AG04450 (cell line): ENCODE data around the gene SPAG5. TPM values are rescaled to one million over a fixed set of nuclear protein-coding genes. Genes with fewer than 3 reads are reported as not detected.

ENCODE experiments used
- CTCF ChIA-PET: fragments of 300-600, 350-600 bp; formaldehyde crosslinking; extraction: SDS; loops from one replicate; lab custom pipeline; 2022; ENCODE audit warnings: antibody characterized with exemption, inconsistent platforms; lab: Charles Lee
- POLR2A ChIA-PET: fragments of 350-600 bp; formaldehyde crosslinking; extraction: SDS; loops from one replicate; lab custom pipeline; 2021; ENCODE audit warnings: antibody characterized with exemption, inconsistent platforms; lab: Yijun Ruan, JAX
- DNase-seq: peaks from one replicate; pipeline ENCODE4 v3.0.0-alpha.2; 2011; ENCODE audit warnings: low read depth, low spot score
- H3K27ac ChIP-seq: one replicate; pipeline ENCODE4 v1.5.1; 2012; ENCODE audit warnings: low read depth, low read length, control low read depth
- H3K27me3 ChIP-seq: one replicate; pipeline ENCODE4 v1.6.0; 2012; ENCODE audit warnings: low read length; ENCODE audit not compliant: control insufficient read depth, insufficient read depth
- H3K4me3 ChIP-seq: 2 replicates; pipeline ENCODE4 v1.5.1; 2011; ENCODE audit warnings: mild to moderate bottlenecking, low read depth, low read length, control low read depth
- H3K9me3 ChIP-seq: 2 replicates; pipeline ENCODE4 v1.5.1; 2012; ENCODE audit warnings: low read length; ENCODE audit not compliant: control insufficient read depth, insufficient read depth
- polyA plus RNA-seq: library from polyadenylated mRNA; depleted of rRNA; stranded (reverse); fragments of >200 nt; gene quantifications from 2 replicates; pipeline ENCODE4 v1.2.3, GENCODE V29; 2011; rRNA removed
- TF ChIP-seq, protein P1 (sequence below): IDR thresholded peaks from 2 replicates; pipeline ENCODE4 v1.5.1; 2011; ENCODE audit warnings: low read depth, low read length, control low read depth, inconsistent platforms

The SPAG5 gene
- polyA plus RNA-seq, 1 experiment, result 17.4 TPM

GRCh38 chr17:28530250-28530649 lies 68.6 kb downstream of the SPAG5 start:
- ChIA-PET POLR2A (no interaction called here), CTCF (interaction anchor here (0.9 kb wide), 1 partner anchor 53 kb away, joined by 4 read pairs; no protein-coding TSS in a partner anchor)
- H3K27me3 ChIP-seq, result peaks cover 19% of the 10 kb centered on the region
- no peaks in the 10 kb centered on the region for H3K9me3 ChIP-seq
- no peak for DNase-seq
- TF ChIP-seq, protein P1, sequence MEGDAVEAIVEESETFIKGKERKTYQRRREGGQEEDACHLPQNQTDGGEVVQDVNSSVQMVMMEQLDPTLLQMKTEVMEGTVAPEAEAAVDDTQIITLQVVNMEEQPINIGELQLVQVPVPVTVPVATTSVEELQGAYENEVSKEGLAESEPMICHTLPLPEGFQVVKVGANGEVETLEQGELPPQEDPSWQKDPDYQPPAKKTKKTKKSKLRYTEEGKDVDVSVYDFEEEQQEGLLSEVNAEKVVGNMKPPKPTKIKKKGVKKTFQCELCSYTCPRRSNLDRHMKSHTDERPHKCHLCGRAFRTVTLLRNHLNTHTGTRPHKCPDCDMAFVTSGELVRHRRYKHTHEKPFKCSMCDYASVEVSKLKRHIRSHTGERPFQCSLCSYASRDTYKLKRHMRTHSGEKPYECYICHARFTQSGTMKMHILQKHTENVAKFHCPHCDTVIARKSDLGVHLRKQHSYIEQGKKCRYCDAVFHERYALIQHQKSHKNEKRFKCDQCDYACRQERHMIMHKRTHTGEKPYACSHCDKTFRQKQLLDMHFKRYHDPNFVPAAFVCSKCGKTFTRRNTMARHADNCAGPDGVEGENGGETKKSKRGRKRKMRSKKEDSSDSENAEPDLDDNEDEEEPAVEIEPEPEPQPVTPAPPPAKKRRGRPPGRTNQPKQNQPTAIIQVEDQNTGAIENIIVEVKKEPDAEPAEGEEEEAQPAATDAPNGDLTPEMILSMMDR, result no peak
- H3K27ac ChIP-seq, result no peak overlapping the region
- H3K4me3 ChIP-seq, result no peak overlapping the region

- peaks cover 17% of the 10 kb centered on the region for H3K27me3 ChIP-seq
- no peak overlapping the region for H3K4me3 ChIP-seq
- no peaks in the 10 kb centered on the region; the same call in 1 of the 2 replicates for H3K9me3 ChIP-seq
- CTCF ChIA-PET, result interaction anchor here (1.0 kb wide), 1 partner anchor 12 kb away, joined by 7 read pairs; no protein-coding TSS in a partner anchor
- H3K27ac ChIP-seq, result no peak overlapping the region
- no peak for DNase-seq
- POLR2A ChIA-PET, result no interaction called here
- TF ChIP-seq, protein P1, result no peak
Measured at GRCh38 chr17:28529013-28529400, 69.8 kb downstream of the SPAG5 start.

GRCh38 chr17:28528327-28529012 lies 70.4 kb downstream of the SPAG5 start:
- H3K27me3 ChIP-seq, result peaks cover 16% of the 10 kb centered on the region
- TF ChIP-seq, protein P1, result no peak
- no peak overlapping the region for H3K4me3 ChIP-seq
- ChIA-PET CTCF (interaction anchor here (1.0 kb wide), 1 partner anchor 13 kb away, joined by 7 read pairs; no protein-coding TSS in a partner anchor), POLR2A (no interaction called here)
- H3K9me3 ChIP-seq, result no peaks in the 10 kb centered on the region; the same call in 1 of the 2 replicates
- no peak overlapping the region for H3K27ac ChIP-seq
- DNase-seq, result no peak

DNA sequence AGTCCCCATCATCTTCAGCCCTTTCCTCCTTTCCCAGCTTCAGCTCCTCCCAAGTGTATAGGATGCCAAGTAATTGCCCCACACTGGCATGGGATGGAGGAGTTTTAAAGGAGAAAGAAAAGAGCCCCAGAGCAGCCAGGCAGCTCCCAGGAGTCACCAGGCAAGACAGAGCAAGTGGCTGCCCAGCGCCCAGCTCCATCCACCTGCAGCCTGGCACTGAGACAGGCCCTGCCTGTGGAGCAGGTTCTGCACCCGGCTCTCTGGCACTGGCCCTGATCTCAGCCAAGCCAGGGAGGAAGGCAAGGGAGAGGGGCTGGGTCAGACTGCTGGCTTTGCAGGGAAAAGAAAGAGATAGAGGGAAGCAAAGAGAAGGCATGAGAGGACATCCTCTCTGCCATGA lies 71.0 kb downstream of the SPAG5 start:
- TF ChIP-seq, protein P1, result no peak
- no peak for DNase-seq
- POLR2A ChIA-PET, result no interaction called here

More for the DNA sequence above, 71.0 kb downstream of the SPAG5 start:
- H3K27ac ChIP-seq, result no peak overlapping the region
- no peaks in the 10 kb centered on the region; the same call in 1 of the 2 replicates for H3K9me3 ChIP-seq
- no peak overlapping the region for H3K4me3 ChIP-seq
- CTCF ChIA-PET, result interaction anchor here (1.4 kb wide), 1 partner anchor 12 kb away, joined by 4 read pairs; no protein-coding TSS in a partner anchor
- H3K27me3 ChIP-seq, result peaks cover 16% of the 10 kb centered on the region

Other genes starting within 250 kb of the SPAG5 start
- gene POLDIP2, start 241.5 kb downstream of the SPAG5 start, polyA plus RNA-seq, result 84.7 and 97.7 TPM in 2 replicates
- gene SEBOX, start 233.8 kb downstream of the SPAG5 start, polyA plus RNA-seq, result not detected in 2 replicates
- 0.53 and 1.3 TPM in 2 replicates for gene VTN, start 228.7 kb downstream of the SPAG5 start, polyA plus RNA-seq
- gene SARM1, start 227.3 kb downstream of the SPAG5 start, polyA plus RNA-seq, result 6.2 and 6.7 TPM in 2 replicates
- gene SLC46A1, start 192.8 kb downstream of the SPAG5 start, polyA plus RNA-seq, result 2.5 and 3.4 TPM in 2 replicates
- not detected in 2 replicates for gene SLC13A2, start 125.4 kb downstream of the SPAG5 start, polyA plus RNA-seq
- not detected in 2 replicates for gene FOXN1, start 92.7 kb downstream of the SPAG5 start, polyA plus RNA-seq
- gene UNC119, start 46.4 kb downstream of the SPAG5 start, polyA plus RNA-seq, result 51.2 and 54.3 TPM in 2 replicates
- gene PIGS, start 27.5 kb downstream of the SPAG5 start, polyA plus RNA-seq, result 51.8 and 64.8 TPM in 2 replicates
- 46.3 and 48.6 TPM in 2 replicates for gene ALDOC, start 22.1 kb downstream of the SPAG5 start, polyA plus RNA-seq
- gene RSKR, start 15.2 kb upstream of the SPAG5 start, polyA plus RNA-seq, result 4.6 and 6.0 TPM in 2 replicates
- 141 and 156 TPM in 2 replicates for gene BLTP2, start 46.1 kb upstream of the SPAG5 start, polyA plus RNA-seq
- 76.1 and 79.4 TPM in 2 replicates for gene SDF2, start 62.9 kb upstream of the SPAG5 start, polyA plus RNA-seq
- gene SUPT6H, start 63.2 kb upstream of the SPAG5 start, polyA plus RNA-seq, result 41.0 and 52.2 TPM in 2 replicates
- gene PROCA1, start 112.9 kb upstream of the SPAG5 start, polyA plus RNA-seq, result 0.51 and 0.52 TPM in 2 replicates
- 389 and 428 TPM in 2 replicates for gene RAB34, start 118.8 kb upstream of the SPAG5 start, polyA plus RNA-seq
- 1,337 and 1,690 TPM in 2 replicates for gene RPL23A, start 121.0 kb upstream of the SPAG5 start, polyA plus RNA-seq
- 11.8 and 13.1 TPM in 2 replicates for gene TLCD1, start 127.2 kb upstream of the SPAG5 start, polyA plus RNA-seq
- 2.5 and 3.0 TPM in 2 replicates for gene NEK8, start 129.8 kb upstream of the SPAG5 start, polyA plus RNA-seq
- 26.1 and 38.8 TPM in 2 replicates for gene TRAF4, start 145.0 kb upstream of the SPAG5 start, polyA plus RNA-seq
- gene FAM222B, start 243.8 kb upstream of the SPAG5 start, polyA plus RNA-seq, result 8.3 and 11.0 TPM in 2 replicates